ENCODE results near the gene POLR1E. TPM values are rescaled to one million over a fixed set of nuclear protein-coding genes. Genes with fewer than 3 reads are reported as not detected.

The POLR1E gene
- total and polyA plus RNA-seq, 2 of the 8 experiments (the other 6 are each of a cell fraction or from before 2014, with no cell fraction given) = 16.0 to 40.0 TPM

DNA sequence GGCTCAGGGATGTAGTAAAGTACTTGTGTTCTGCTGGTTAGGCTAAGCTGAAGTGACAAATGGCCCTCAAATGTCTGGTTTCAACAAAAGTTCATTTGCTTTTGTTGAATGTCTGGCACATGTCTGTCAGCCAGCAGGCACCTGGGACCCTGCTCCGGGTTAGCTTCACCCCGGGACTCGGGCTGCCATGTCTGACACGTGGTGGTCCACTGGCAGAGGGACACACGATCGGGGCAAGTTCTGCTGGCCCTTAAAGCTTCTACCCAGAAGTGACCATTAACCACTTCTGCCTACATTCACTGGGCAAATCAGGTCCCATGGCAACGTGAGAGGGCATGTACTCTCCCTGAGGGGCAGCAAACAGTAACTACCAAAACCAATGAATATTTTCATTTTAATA lies 23.8 kb downstream of the POLR1E start:
- Histone ChIP-seq H3K27me3 (replicated peaks in 1 of 4; ENCODE audit: control insufficient read depth in 3 of 4, extremely low read depth in 1 of 4, insufficient read depth in 3 of 4, low read length in 3 of 4) (no peaks in the 10 kb centered on the region), H3K79me2 (ENCODE audit: control insufficient read depth in 1 of 2, insufficient read depth in 2 of 2, low read length in 2 of 2) (no peaks in the 10 kb centered on the region), H3K14ac (ENCODE audit: insufficient read length) (no peak overlapping the region), H3K4me2 (ENCODE audit: insufficient read depth in 1 of 2, low read depth in 2 of 2, low read length in 2 of 2) (no peak overlapping the region), H2BK20ac (ENCODE audit: low read length) (no peak overlapping the region), H2BK12ac (ENCODE audit: low read depth, low read length) (no peak overlapping the region), H3K56ac (replicated peaks; ENCODE audit: insufficient read length, low read depth, low read length) (no peak overlapping the region), H3K79me1 (ENCODE audit: low read depth, low read length) (no peaks in the 10 kb centered on the region; the same call in 1 of the 2 replicates), H3K18ac (ENCODE audit: extremely low read depth, low read length) (no peak overlapping the region), H3K36me3 (ENCODE audit: control insufficient read depth in 2 of 4, insufficient read depth in 4 of 4, low read length in 3 of 4) (peaks cover 2 to 15% (median 7%) of the 10 kb centered on the region in 4 experiments; a peak in 5 of 8 replicates), H3K23me2 (ENCODE audit: low read depth, low read length) (no peaks in the 10 kb centered on the region), H2AFZ (ENCODE audit: low read length) (no peak overlapping the region), H2AK5ac (ENCODE audit: low read depth, low read length) (no peak overlapping the region), H4K5ac (ENCODE audit: insufficient read length, low read depth, low read length) (no peak overlapping the region), H2BK120ac (replicated peaks; ENCODE audit: low read depth, low read length) (no peak overlapping the region), H4K8ac (ENCODE audit: extremely low read depth, insufficient read depth, low read length) (no peak overlapping the region), H4K91ac (replicated peaks; ENCODE audit: insufficient read length, low read length) (no peak overlapping the region), H3K4ac (replicated peaks; ENCODE audit: insufficient read length, low read depth, low read length) (no peak overlapping the region), H3K4me3 (ENCODE audit: extremely low read depth in 1 of 4, insufficient read depth in 2 of 4, low read depth in 3 of 4, low read length in 4 of 4) (no peak overlapping the region), H2BK15ac (ENCODE audit: low read length) (no peak overlapping the region), H3K4me1 (replicated peaks in 1 of 4; ENCODE audit: control insufficient read depth in 3 of 4, insufficient read depth in 4 of 4, low read length in 3 of 4) (no peaks in the 10 kb centered on the region; a peak in 2 of 7 replicates), H2BK5ac (ENCODE audit: low read depth, low read length) (no peak overlapping the region), H3K27ac (ENCODE audit: low read depth, low read length) (no peak overlapping the region), H3K9me3 (ENCODE audit: insufficient read depth in 2 of 2, low read depth in 1 of 2, low read length in 1 of 2) (no peaks in the 10 kb centered on the region), H4K20me1 (replicated peaks in 1 of 2; ENCODE audit: control insufficient read depth in 1 of 2, insufficient read depth in 2 of 2, low read length in 2 of 2) (peaks cover 2 to 10% of the 10 kb centered on the region in 2 experiments), H3K23ac (ENCODE audit: insufficient read length) (no peak overlapping the region), H3K9ac (replicated peaks in 1 of 4; ENCODE audit: extremely low read depth in 1 of 4, low read depth in 3 of 4, low read length in 3 of 4) (no peak overlapping the region)
- FAIRE-seq = no peak
- CTCF ChIA-PET (ENCODE audit: partially characterized antibody) = interaction anchor here (0.6 to 6.5 kb wide), 6 partner anchors 8 to 57 kb away, joined by 3 to 39 read pairs (median 4); partner anchors contain the start of gene POLR1E
- no peak for TF ChIP-seq SP1 (IDR thresholded peaks at IDR 0.05; ENCODE audit: low read depth, low read length)
- TF ChIP-seq PHF8 (conservative IDR thresholded peaks at IDR 0.05; ENCODE audit: low read depth, low read length) = no peak
- no peak for TF ChIP-seq RXRA (IDR thresholded peaks at IDR 0.05; ENCODE audit: insufficient read depth, low read depth, low read length)
- POLR2A ChIA-PET (ENCODE audit: partially characterized antibody) = interaction anchor here (0.6 to 2.7 kb wide), 9 partner anchors 8 to 61 kb away, joined by 3 to 12 read pairs (median 8); partner anchors contain the start of genes POLR1E and ZBTB5
- no peak for DNase-seq (ENCODE audit: low read depth in 1 of 2, low spot score in 2 of 2)
- WGBS, 2 experiments (ENCODE audit: extremely low coverage in 1 of 2, insufficient coverage in 1 of 2, insufficient read length in 1 of 2, insufficient replicate concordance in 2 of 2, low coverage in 1 of 2, low lambda C conversion rate in 2 of 2, missing lambda C conversion rate in 1 of 2) = 91% methylated on average over 7 of the region's 7 CpGs; no CpG with 5 or more reads in 1 of the 2 experiments

Data from H1 (cell line).